IPS DF 4.7 (cell line): ENCODE results near the gene MED17.
"Not testable (repeated sequence)": the region's sequence is repeated elsewhere in the genome, so short reads cannot be mapped to it uniquely, and the experiment has no call there.

Source experiments
- DNase-seq: peaks from one replicate; pipeline ENCODE4 v3.0.0-alpha.2; 2013; ENCODE audit warnings: low spot score; ENCODE audit errors: extremely low read depth

MED17 gene

DNA sequence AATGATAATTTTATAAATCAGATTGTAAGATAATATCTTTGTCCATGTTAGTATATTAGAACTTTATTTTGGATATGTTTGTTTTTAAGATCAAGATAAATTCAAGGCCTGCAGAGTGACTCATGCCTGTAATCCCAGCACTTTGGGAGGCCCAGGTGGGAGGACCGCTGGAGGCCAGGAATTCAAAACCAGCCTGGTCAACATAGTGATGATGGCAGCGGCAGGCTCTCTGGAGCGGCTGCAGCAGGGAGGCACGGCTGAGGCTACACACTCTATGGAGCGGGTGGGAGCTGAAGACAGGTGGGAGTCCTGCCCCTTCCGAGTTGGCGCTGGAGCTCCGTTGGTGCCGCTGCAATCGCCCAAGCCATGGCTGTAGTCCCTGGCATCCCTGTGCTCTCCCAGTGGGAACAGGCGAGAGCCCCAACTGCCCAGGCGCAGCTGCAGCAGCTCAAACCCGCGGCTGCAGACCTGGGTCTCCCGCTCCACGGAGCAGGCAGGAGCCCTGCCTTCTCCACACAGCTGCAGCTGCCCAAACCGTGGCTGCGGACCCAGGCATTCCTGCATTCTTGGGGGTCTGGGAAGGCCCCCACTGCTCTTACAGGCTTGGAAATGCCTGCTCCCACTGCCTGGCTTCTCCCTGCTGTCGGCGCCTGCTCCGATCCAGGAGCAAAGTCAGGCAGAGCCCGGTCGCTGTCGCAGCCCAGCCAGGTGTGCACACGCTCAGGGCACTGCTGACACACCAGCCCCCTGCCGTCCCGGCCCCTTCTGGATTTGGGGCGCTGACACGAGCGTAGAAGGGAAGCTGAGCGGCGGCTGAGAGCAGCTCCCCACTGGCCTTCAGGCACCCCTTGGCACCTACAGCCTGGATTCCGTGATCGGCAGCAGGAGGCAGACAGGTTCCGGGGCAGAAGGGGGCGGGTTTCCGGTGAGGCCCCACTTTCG, 25.9 kb upstream of the MED17 start:
- no peak for DNase-seq

DNA sequence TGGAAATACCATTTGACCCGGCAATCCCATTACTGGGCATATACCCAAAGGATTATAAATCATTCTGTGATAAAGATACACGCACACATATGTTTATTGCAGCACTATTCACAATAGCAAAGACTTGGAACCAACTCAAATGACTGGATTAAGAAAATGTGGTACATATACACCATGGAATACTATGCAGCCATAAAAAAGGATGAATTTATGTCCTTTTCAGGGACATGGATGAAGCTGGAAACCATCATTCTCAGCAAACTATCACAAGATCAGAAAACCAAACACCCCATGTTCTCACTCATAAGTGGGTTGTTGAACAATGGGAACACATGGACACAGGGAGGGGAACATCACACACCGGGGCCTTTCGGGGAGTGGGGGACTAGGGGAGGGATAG, 25.0 kb upstream of the MED17 start:
- DNase-seq: not testable (repeated sequence)

DNA sequence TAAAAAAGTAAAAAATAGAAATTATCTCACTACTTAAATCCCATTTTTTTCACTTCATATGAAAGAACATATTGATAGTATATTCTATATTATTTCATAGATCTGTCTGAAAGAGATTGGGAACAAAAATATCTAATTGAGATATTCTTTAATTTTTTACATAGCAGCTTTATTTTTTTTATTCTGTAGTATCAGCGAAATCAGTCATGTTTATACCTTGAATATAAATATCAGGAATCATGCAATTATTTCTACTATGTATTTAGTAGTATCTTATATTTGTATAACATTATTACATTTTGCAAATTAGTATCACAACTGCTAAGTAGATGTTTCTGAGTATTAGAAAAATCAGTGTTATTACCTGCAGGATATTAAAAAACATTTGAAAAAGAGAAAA, 22.2 kb upstream of the MED17 start:
- DNase-seq: no peak

DNA sequence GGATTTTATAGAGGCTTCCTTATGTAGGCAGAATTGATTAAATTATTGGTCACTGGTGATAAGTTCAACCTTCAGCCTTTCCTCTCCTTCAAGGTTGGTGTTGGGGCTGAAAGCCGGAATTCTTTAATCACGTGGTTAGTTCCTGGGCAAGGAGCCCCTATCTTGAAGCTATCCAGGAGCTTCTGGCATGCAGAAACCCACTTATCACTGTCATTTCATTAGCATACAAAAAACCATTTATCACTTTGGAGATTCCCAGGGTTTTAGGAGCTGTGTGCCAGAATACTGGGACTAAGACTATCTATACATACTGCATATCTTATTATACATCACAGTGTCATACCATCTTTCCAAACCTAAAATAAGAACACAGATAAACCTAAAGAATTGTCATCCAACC, 18.5 kb upstream of the MED17 start:
- no peak for DNase-seq

DNA sequence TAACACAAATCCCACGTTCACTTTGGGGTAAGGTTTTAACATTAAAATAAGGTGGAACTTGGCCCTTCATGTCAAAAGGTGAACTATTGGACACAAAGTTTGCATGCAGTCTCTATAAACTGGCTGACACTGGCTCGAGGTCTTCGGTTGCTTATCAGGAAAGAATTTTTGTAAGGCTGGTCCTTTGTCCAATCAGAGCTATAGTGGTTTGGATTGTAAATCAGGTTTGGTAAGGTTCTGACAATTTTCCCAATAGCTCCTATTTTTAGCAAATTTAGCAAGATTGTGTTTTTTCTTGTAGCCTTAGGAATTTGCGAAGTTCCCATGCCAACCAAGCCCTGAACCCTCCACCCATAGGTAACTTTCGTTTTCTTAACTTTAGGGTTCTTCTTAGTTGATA, 17.6 kb upstream of the MED17 start:
- no peak for DNase-seq

GRCh38 chr11:93767018-93767417, 17.1 kb upstream of the MED17 start:
- DNase-seq: no peak

- DNase-seq: no peak
These were observed 13.9 kb upstream of the MED17 start for GRCh38 chr11:93770160-93770559.

DNA sequence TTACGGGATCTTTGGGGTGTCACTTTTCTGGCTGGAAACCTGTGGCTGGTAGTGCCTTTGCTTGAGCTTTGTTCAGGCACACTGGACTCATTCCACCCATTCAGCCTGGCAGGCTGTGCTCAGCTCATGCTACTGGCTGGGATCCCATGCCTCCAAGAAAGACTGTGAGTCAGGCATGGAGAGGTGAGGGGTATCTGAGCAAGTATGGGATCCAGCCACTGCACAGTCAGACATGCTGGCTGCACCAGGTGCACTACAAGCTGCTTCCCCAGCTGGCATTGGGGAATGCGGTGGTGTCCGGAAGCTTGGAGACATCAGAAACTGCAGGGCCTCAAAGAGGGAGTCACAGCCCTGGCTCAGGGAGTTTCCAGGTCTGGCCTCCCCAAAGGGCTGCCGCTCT, 12.0 kb upstream of the MED17 start:
- DNase-seq: no peak

DNA sequence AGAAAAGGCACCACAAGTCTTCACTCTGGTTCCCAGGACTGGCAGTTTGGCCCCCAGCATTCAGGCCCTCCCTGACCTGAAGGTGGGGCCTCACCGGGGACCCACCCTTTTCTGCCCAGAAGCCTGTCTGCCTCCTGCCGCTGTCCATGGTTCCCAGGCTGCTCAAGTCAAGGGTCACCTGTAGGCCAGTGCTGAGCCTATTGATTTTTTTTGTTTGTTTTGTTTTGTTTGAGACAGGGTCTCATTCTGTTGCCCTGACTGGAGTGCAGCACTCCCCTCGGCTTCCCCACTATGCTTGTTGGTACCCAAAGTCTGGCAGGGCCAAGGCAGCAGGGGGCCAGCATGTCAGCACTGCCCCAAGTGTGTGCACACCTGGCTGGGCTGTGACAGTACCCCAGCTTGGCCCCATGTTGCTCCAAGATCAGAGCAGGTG, 11.0 kb upstream of the MED17 start:
- no peak for DNase-seq

DNA sequence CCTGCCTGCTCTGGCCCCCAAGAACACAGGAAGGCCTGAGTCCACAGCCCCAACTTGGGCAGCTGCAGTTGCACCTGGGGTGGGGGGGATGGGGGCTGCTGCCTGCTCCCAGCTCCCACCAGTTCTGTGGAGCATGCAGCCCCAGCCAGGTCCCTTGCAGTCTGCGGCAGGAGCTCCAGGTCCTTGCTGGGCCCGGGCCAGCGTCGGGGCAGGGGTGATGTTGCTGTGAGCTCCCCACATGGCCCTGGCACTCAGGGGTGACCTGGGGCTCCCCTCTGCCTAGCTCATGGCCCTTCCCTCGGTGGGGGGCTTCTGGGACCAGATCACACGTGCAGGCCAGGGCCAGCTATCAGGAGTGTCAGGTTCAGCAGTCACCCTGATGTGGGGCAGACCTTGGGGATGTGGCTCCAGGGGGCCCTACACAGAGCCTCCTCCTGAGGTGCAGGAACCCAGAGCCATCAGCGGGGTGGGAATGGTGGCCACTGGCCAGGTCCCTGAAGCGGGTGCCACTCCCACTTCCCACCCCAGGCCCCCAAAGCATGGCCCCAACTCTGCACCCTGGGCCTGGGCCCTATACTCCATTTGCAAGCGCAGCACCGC, 10.4 kb upstream of the MED17 start:
- DNase-seq: no peak

- DNase-seq: not testable (repeated sequence)
These were observed 9.5 kb upstream of the MED17 start for GRCh38 chr11:93774560-93774959.

DNA sequence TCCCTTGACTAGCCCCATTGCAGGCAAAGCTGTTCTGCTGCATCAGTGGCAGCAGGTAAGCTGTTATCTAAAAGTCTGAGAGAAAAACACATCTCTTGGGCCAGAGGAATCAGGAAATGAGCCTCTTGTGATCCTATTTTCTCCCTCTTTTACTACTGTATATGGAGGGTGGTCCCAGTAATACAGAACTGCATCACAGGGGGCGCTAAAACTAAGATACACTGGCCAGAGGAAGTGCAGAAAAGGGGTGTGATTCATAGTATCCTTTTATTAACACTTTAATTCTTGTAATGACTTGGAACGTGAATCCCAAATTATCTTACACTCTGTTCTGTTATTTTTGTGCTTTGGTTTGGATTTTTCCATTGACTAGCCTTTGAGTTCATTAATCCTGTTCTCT, 8.8 kb upstream of the MED17 start:
- DNase-seq: no peak

GRCh38 chr11:93783362-93783761, 720 bp upstream of the MED17 start:
- DNase-seq: no peak

DNA sequence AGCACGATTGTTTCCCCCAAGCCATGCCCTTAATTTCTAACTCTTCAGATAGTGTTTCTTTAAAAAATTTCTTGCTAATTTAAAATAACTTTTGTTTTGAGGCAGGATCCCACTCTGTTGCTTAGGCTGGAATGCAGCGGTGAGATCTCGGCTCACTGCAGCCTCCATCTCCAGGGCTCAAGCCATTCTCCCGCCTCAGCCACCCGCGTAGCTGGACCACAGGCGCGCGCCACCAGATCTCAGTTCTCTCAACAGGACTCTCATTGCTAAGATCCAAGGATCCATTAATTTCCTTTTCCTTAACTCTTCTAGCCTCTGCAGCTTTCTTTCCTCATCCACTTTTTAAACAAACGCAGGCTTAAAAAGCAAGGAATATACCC, 327 bp upstream of the MED17 start:
- DNase-seq: no peak

DNA sequence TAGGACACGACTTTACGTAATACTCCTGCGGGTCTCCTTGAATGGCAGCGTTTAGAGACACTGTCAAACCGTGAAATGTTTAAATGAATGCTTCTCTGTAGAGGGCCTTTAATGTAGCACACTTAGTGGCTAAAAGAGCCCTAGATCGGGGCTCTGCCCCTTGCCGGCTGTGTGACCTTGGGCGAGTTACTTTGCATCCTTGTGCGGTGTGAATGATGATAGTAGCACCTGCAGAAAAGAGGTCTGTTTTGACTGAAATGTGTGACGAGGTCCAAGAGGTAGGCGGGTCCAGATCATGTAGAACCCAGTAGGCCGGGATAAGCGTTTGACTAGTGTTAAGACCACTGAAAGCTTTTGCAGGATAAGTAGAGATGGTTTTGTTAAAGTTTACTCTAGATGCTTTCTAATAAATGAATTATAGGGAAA, 866 bp downstream of the MED17 start:
- DNase-seq: no peak

- no peak for DNase-seq
These were observed 7.4 kb downstream of the MED17 start for GRCh38 chr11:93791493-93791892.

DNA sequence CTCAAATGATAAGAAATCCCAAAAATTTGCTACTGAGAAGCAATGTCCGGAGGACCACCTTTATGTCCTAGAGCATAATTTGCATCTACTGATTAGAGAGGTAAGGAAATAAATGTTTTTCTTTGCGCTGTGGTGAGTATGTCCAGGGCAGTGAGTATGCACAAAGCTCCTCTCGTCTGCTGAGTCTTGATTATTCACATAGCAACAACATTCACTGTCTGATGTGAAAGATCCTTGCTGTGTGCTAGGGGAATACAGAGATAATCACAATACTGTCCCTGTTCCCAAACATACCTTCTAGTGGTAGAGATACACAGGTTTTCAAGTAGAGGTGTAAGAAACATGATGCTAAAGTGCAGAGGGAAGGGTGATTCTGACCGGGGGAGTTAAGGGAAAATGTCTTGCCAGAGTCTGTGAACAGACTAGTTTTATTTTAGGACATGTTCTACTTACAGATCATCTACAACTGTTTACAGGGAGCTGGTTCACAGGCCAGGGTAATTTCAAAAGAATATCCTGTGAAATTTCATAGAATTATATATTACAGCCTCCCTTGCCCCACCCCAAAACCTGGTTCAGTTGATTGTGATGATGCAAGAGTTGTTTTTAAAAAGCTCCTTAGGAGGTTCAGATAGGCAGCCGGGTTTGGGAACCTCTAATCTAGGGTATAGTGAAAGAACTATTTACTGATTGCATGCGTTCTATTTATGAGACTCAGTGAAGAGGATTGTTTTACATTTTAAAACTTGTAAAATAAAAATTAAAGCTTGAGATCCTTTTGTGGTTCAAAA, 12.6 kb downstream of the MED17 start:
- DNase-seq: no peak

DNA sequence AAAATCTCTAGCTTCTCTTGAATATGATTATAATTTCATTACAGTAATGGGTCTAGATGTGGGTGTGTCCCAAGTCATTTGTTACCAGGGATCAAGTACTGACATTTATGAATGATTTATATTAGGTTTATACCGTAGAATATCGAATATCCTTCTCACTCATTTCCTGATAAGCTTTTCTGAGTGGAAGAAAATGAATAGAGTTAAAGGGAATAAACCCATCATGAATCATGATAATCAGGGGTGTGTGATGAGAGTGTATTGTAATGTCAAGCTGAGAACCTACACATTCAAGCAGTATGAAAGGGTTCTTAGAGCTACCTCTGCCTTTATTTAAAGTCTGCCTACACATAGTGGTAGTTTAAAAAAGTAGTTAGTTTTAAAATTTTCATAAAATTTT, 17.3 kb downstream of the MED17 start:
- no peak for DNase-seq

GRCh38 chr11:93804879-93805278, 20.8 kb downstream of the MED17 start:
- no peak for DNase-seq

- DNase-seq: no peak
These were observed 23.9 kb downstream of the MED17 start for GRCh38 chr11:93807980-93808379.

DNA sequence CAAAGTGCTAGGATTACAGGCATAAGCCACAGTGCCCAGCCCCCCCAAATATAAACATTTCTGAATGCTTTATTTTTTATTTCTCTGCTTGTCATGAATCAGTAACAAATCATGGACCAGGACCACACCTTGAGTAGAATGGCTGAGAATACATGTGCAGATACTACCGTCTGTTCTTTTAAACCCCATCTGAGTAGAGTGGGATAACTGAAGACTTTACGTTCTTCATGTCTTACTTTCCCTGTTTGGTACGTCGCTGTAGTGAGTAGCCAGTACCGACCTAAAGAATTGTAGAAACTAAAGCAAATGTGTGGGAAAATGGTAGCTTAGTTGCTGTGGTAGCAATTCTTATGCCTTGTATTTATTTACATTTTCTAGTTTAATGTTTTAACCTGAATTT, 29.9 kb downstream of the MED17 start:
- no peak for DNase-seq

GRCh38 chr11:93814966-93815633, 31.0 kb downstream of the MED17 start:
- no peak for DNase-seq
